ENCODE data around the gene SAPCD2.

The SAPCD2 gene

DNA sequence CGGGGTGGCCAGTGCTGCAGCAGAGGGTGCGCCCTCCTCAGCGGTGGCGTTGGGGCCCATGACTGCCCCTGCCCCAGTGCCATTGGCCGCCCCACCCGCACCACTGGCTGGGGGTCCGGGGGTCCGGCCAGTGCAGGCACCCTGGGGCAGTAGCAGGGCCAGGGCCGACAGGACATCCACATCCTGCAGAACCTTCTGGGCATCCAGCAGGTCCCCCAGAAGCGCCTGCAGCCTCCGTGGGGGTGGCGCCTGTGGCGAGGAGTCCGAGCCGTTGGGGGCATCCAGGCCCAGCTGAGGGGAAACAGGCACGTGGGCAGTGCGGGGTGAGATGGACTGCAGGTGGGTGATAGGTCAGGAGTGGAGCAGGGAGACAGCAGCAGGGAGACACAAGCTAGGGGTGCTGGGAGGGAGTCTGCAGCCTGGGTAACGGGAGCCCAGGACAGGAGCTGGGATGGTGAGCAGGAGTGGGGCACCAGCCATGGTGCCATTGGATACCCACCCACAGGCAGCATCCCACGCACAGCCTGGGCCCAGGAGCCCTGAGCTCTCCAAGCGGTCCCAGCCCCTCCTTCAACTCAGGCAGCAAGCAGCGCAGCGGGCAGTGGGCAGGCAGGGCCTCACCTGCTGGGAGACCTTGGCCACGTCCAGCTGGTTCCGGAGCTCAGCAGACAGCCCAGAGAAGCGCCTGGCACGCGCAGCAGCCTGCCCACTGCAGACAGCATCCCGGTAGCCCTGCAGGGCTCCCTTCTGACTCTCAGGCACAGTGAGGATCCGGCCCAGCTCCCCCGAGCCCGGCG lies 49.4 kb downstream of the SAPCD2 start:
- no peak overlapping the region for H3K4me3 ChIP-seq (ENCODE audit: low read depth, low read length)
- no peak overlapping the region for H3K27ac ChIP-seq
- H3K36me3 ChIP-seq (replicated peaks), result peaks cover 14% of the 10 kb centered on the region
- H3K27me3 ChIP-seq (replicated peaks), result no peaks in the 10 kb centered on the region
- no peak for TF ChIP-seq CTCF (IDR thresholded peaks at IDR 0.05; ENCODE audit: low read depth, low read length, missing control alignments)
- in situ Hi-C loops (cut with HindIII; ENCODE audit: low pct_ligation_motif_present, low sequenced_read_pairs), result no loop called here
- DNase-seq, result no peak

- Histone ChIP-seq H3K4me3 (ENCODE audit: low read depth, low read length) (no peak overlapping the region), H3K27me3 (replicated peaks) (no peaks in the 10 kb centered on the region), H3K27ac (no peak overlapping the region), H3K36me3 (replicated peaks) (peaks cover 20% of the 10 kb centered on the region)
- no peak for DNase-seq
- no peak for TF ChIP-seq CTCF (IDR thresholded peaks at IDR 0.05; ENCODE audit: low read depth, low read length, missing control alignments)
- in situ Hi-C loops (cut with HindIII; ENCODE audit: low pct_ligation_motif_present, low sequenced_read_pairs), result no loop called here
Measured at GRCh38 chr9:137019891-137020683, 50.3 kb downstream of the SAPCD2 start.

DNA sequence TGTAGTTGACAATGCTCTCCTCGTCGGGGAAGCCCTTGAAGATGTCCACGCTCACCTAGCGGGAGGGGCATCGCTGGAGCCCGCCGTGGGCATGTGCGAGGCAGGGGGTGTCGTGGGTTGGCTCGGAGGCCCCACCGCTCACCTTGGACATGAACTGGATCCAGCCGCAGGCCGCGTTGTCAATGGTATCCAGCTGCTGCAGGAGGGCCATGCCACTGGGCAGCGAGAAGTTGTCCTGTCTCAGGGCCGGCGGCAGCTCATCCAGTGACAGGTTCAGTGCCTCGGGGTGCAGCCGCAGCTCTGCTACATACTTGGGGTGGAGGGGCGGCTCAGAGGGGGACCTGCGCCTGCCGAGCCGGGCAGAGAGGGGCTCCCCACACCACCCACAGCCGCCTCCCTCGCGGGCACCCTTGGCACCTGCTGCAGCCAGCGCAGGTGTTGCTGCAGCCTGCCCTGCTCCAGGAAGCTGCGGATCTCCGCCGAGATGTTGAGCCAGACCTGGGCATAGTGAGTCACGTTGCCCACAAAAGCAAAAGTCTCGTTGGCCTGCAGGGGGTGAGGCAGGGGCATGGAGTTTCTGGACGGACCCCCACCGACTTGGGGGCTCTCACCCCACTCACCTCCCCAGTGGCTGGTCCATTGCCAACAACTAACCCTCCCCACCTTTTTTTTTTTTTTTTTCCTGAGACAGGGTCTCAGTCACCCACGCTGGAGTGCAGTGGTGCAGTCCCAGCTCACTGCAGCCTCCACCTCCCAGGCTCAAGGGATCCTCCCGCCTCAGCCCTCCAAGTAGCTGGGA lies 51.4 kb downstream of the SAPCD2 start:
- H3K4me3 ChIP-seq (ENCODE audit: low read depth, low read length), result no peak overlapping the region
- no peak overlapping the region for H3K27ac ChIP-seq
- no peak for DNase-seq
- no peaks in the 10 kb centered on the region for H3K27me3 ChIP-seq (replicated peaks)
- peaks cover 22% of the 10 kb centered on the region for H3K36me3 ChIP-seq (replicated peaks)
- TF ChIP-seq CTCF (IDR thresholded peaks at IDR 0.05; ENCODE audit: low read depth, low read length, missing control alignments), result no peak
- in situ Hi-C loops (cut with HindIII; ENCODE audit: low pct_ligation_motif_present, low sequenced_read_pairs), result no loop called here

GRCh38 chr9:137017791-137018497 lies 52.4 kb downstream of the SAPCD2 start:
- Histone ChIP-seq H3K27me3 (replicated peaks) (no peaks in the 10 kb centered on the region), H3K27ac (no peak overlapping the region), H3K4me3 (ENCODE audit: low read depth, low read length) (no peak overlapping the region), H3K36me3 (replicated peaks) (peaks cover 22% of the 10 kb centered on the region)
- in situ Hi-C loops (cut with HindIII; ENCODE audit: low pct_ligation_motif_present, low sequenced_read_pairs), result no loop called here
- TF ChIP-seq CTCF (IDR thresholded peaks at IDR 0.05; ENCODE audit: low read depth, low read length, missing control alignments), result no peak
- no peak for DNase-seq

GRCh38 chr9:137017071-137017470 lies 53.3 kb downstream of the SAPCD2 start:
- no peak for DNase-seq
- Histone ChIP-seq H3K4me3 (ENCODE audit: low read depth, low read length) (no peak overlapping the region), H3K36me3 (replicated peaks) (peaks cover 22% of the 10 kb centered on the region), H3K27me3 (replicated peaks) (no peaks in the 10 kb centered on the region), H3K27ac (no peak overlapping the region)
- in situ Hi-C loops (cut with HindIII; ENCODE audit: low pct_ligation_motif_present, low sequenced_read_pairs), result no loop called here
- no peak for TF ChIP-seq CTCF (IDR thresholded peaks at IDR 0.05; ENCODE audit: low read depth, low read length, missing control alignments)

All from brain microvascular endothelial cell (primary cell).